ENCODE results near the gene AP5S1.

- TF ChIP-seq REST (IDR thresholded peaks at IDR 0.05; ENCODE audit: insufficient read depth in 1 of 2, low read depth in 2 of 2, low read length in 2 of 2): no peak
- no peak for TF ChIP-seq POLR2AphosphoS5 (IDR thresholded peaks at IDR 0.05; ENCODE audit: low read depth, low read length)
- TF ChIP-seq SIN3A (IDR thresholded peaks at IDR 0.05; ENCODE audit: borderline replicate concordance, insufficient read depth, low read length): no peak
- TF ChIP-seq TAF1 (IDR thresholded peaks at IDR 0.05; ENCODE audit: borderline replicate concordance, insufficient read depth, low read length): no peak
Measured at GRCh38 chr20:3823881-3824280, 3.5 kb downstream of the AP5S1 start.
